HG03045 (cell line): ENCODE measurements around the gene AS3MT.
"Not testable (repeated sequence)": the region's sequence is repeated elsewhere in the genome, so short reads cannot be mapped to it uniquely, and the experiment has no call there.

Experiments used
- ATAC-seq: cut with Tn5 transposase; IDR thresholded peaks from one replicate; pipeline ENCODE4 v1.9.1; 2021; ENCODE audit warnings: mild to moderate bottlenecking, moderate library complexity; ENCODE audit not compliant: unreplicated experiment

Gene AS3MT

GRCh38 chr10:102869258-102870198, at the start of gene AS3MT:
TSS of gene AS3MT (plus strand) at chr10:102869470. CDS start at chr10:102869593, 123 bp downstream.
- no peak for ATAC-seq

- not testable (repeated sequence) for ATAC-seq
Observed at GRCh38 chr10:102820008-102820407, 49.3 kb upstream of the AS3MT start.

GRCh38 chr10:102822222-102822621, 47.0 kb upstream of the AS3MT start:
- no peak for ATAC-seq

- ATAC-seq = no peak
Observed at GRCh38 chr10:102824664-102825063, 44.6 kb upstream of the AS3MT start.

GRCh38 chr10:102826148-102826796, 43.0 kb upstream of the AS3MT start:
- no peak for ATAC-seq

- ATAC-seq = no peak
Observed at GRCh38 chr10:102827597-102827975, 41.7 kb upstream of the AS3MT start.

- ATAC-seq = no peak
Observed at GRCh38 chr10:102831322-102832071, 37.8 kb upstream of the AS3MT start.

- no peak for ATAC-seq
Observed at GRCh38 chr10:102832248-102832647, 37.0 kb upstream of the AS3MT start.

GRCh38 chr10:102832987-102833386, 36.3 kb upstream of the AS3MT start:
- no peak for ATAC-seq

- no peak for ATAC-seq
Observed at GRCh38 chr10:102834143-102834542, 35.1 kb upstream of the AS3MT start.

- ATAC-seq = peak; percentile 68
Observed at GRCh38 chr10:102835007-102835482, 34.2 kb upstream of the AS3MT start.

- ATAC-seq = no peak
Observed at GRCh38 chr10:102837230-102837721, 32.0 kb upstream of the AS3MT start, which contains the start of gene CYP17A1. TSS of gene CYP17A1 (minus strand) at chr10:102837413. CDS start at chr10:102837361, 52 bp downstream.

- ATAC-seq = not testable (repeated sequence)
Observed at GRCh38 chr10:102838276-102838927, 30.9 kb upstream of the AS3MT start.

GRCh38 chr10:102841827-102842345, 27.4 kb upstream of the AS3MT start:
- ATAC-seq = no peak

GRCh38 chr10:102843139-102843538, 26.1 kb upstream of the AS3MT start:
- ATAC-seq = not testable (repeated sequence)

- not testable (repeated sequence) for ATAC-seq
Observed at GRCh38 chr10:102844190-102844776, 25.0 kb upstream of the AS3MT start.

- ATAC-seq = no peak
Observed at GRCh38 chr10:102845352-102845902, 23.8 kb upstream of the AS3MT start.

- no peak for ATAC-seq
Observed at GRCh38 chr10:102850025-102850518, 19.2 kb upstream of the AS3MT start.

GRCh38 chr10:102853237-102853636, 16.0 kb upstream of the AS3MT start:
- ATAC-seq = not testable (repeated sequence)
